ENCODE results near the gene ZBTB7B.

Gene ZBTB7B

GRCh38 chr1:155023627-155024026 is 21.0 kb downstream of the ZBTB7B start:
- H3K4me3 ChIP-seq (ENCODE audit: low read depth, low read length): no peak overlapping the region
- ChIA-PET CTCF (interaction anchor here (0.5 to 2.0 kb wide), 6 partner anchors 21 to 149 kb away, joined by 3 to 13 read pairs (median 3); partner anchors contain the start of gene KRTCAP2), POLR2A (interaction anchor here (0.7 kb wide), 1 partner anchor 141 kb away, joined by 3 read pairs; no protein-coding TSS in a partner anchor)
- H3K27ac ChIP-seq (ENCODE audit: extremely low read depth, low read depth, low read length): no peak overlapping the region; the same call in 1 of the 2 replicates
- no peaks in the 10 kb centered on the region for H3K9me3 ChIP-seq (ENCODE audit: control insufficient read depth, insufficient read depth, low read depth, low read length)
- TF ChIP-seq, protein P1, sequence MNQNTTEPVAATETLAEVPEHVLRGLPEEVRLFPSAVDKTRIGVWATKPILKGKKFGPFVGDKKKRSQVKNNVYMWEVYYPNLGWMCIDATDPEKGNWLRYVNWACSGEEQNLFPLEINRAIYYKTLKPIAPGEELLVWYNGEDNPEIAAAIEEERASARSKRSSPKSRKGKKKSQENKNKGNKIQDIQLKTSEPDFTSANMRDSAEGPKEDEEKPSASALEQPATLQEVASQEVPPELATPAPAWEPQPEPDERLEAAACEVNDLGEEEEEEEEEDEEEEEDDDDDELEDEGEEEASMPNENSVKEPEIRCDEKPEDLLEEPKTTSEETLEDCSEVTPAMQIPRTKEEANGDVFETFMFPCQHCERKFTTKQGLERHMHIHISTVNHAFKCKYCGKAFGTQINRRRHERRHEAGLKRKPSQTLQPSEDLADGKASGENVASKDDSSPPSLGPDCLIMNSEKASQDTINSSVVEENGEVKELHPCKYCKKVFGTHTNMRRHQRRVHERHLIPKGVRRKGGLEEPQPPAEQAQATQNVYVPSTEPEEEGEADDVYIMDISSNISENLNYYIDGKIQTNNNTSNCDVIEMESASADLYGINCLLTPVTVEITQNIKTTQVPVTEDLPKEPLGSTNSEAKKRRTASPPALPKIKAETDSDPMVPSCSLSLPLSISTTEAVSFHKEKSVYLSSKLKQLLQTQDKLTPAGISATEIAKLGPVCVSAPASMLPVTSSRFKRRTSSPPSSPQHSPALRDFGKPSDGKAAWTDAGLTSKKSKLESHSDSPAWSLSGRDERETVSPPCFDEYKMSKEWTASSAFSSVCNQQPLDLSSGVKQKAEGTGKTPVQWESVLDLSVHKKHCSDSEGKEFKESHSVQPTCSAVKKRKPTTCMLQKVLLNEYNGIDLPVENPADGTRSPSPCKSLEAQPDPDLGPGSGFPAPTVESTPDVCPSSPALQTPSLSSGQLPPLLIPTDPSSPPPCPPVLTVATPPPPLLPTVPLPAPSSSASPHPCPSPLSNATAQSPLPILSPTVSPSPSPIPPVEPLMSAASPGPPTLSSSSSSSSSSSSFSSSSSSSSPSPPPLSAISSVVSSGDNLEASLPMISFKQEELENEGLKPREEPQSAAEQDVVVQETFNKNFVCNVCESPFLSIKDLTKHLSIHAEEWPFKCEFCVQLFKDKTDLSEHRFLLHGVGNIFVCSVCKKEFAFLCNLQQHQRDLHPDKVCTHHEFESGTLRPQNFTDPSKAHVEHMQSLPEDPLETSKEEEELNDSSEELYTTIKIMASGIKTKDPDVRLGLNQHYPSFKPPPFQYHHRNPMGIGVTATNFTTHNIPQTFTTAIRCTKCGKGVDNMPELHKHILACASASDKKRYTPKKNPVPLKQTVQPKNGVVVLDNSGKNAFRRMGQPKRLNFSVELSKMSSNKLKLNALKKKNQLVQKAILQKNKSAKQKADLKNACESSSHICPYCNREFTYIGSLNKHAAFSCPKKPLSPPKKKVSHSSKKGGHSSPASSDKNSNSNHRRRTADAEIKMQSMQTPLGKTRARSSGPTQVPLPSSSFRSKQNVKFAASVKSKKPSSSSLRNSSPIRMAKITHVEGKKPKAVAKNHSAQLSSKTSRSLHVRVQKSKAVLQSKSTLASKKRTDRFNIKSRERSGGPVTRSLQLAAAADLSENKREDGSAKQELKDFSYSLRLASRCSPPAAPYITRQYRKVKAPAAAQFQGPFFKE (tag by site-specific recombination; IDR thresholded peaks at IDR 0.05; ENCODE audit: borderline replicate concordance): no peak
- TF ChIP-seq, protein P2, sequence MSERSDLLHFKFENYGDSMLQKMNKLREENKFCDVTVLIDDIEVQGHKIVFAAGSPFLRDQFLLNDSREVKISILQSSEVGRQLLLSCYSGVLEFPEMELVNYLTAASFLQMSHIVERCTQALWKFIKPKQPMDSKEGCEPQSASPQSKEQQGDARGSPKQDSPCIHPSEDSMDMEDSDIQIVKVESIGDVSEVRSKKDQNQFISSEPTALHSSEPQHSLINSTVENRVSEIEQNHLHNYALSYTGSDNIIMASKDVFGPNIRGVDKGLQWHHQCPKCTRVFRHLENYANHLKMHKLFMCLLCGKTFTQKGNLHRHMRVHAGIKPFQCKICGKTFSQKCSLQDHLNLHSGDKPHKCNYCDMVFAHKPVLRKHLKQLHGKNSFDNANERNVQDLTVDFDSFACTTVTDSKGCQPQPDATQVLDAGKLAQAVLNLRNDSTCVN (tag by site-specific recombination; optimal IDR thresholded peaks at IDR 0.05): no peak
- TF ChIP-seq BCL11B (tag by site-specific recombination; IDR thresholded peaks at IDR 0.05; ENCODE audit: low read depth): no peak
- TF ChIP-seq ZNF558 (tag by site-specific recombination; IDR thresholded peaks at IDR 0.05): no peak
- no peak for TF ChIP-seq ZNF610 (tag by site-specific recombination; IDR thresholded peaks at IDR 0.05; ENCODE audit: borderline replicate concordance)
- TF ChIP-seq ZNF544 (tag by site-specific recombination; IDR thresholded peaks at IDR 0.05): no peak
- TF ChIP-seq ZNF155 (tag by site-specific recombination; IDR thresholded peaks at IDR 0.05): no peak
- TF ChIP-seq ZSCAN4 (tag by site-specific recombination; IDR thresholded peaks at IDR 0.05): no peak
- no peak for TF ChIP-seq ZNF169 (tag by site-specific recombination; IDR thresholded peaks at IDR 0.05)
- no peaks in the 10 kb centered on the region for H3K4me1 ChIP-seq (ENCODE audit: control insufficient read depth, insufficient read depth, low read length)
- no peaks in the 10 kb centered on the region for H3K36me3 ChIP-seq (ENCODE audit: control insufficient read depth in 2 of 2, insufficient read depth in 1 of 2, low read length in 2 of 2)

DNA sequence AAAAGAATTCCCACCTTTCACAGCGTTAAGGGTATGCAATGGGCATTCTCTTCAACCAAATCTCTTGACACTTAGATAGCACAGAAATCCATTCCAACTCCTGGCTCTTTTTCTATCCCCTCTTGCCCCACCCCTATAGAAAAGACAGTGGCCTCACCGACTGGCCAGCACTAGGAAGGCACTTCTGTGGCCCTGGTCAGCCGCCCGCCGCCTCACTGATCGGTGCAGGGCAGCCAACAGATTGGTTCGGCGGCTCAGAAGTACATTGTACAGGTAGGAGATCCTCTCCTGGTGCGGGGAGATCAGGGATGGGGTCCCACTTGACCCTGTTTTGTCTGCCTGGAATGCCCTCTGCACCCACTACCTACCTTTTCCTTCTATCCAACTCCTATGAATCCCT is 21.7 kb downstream of the ZBTB7B start:
- TF ChIP-seq ZNF664 (tag by site-specific recombination; IDR thresholded peaks at IDR 0.05): no peak
- no peak for TF ChIP-seq ZNF37A (tag by site-specific recombination; IDR thresholded peaks at IDR 0.05)
- no peak for TF ChIP-seq SALL2 (tag by site-specific recombination; IDR thresholded peaks at IDR 0.05; ENCODE audit: borderline replicate concordance)
- TF ChIP-seq ZNF214 (tag by site-specific recombination; IDR thresholded peaks at IDR 0.05; ENCODE audit: borderline replicate concordance): no peak
- no peak for TF ChIP-seq KLF10 (tag by site-specific recombination; IDR thresholded peaks at IDR 0.05)
- TF ChIP-seq, protein P2 (tag by site-specific recombination; optimal IDR thresholded peaks at IDR 0.05): no peak
- TF ChIP-seq, protein P3, sequence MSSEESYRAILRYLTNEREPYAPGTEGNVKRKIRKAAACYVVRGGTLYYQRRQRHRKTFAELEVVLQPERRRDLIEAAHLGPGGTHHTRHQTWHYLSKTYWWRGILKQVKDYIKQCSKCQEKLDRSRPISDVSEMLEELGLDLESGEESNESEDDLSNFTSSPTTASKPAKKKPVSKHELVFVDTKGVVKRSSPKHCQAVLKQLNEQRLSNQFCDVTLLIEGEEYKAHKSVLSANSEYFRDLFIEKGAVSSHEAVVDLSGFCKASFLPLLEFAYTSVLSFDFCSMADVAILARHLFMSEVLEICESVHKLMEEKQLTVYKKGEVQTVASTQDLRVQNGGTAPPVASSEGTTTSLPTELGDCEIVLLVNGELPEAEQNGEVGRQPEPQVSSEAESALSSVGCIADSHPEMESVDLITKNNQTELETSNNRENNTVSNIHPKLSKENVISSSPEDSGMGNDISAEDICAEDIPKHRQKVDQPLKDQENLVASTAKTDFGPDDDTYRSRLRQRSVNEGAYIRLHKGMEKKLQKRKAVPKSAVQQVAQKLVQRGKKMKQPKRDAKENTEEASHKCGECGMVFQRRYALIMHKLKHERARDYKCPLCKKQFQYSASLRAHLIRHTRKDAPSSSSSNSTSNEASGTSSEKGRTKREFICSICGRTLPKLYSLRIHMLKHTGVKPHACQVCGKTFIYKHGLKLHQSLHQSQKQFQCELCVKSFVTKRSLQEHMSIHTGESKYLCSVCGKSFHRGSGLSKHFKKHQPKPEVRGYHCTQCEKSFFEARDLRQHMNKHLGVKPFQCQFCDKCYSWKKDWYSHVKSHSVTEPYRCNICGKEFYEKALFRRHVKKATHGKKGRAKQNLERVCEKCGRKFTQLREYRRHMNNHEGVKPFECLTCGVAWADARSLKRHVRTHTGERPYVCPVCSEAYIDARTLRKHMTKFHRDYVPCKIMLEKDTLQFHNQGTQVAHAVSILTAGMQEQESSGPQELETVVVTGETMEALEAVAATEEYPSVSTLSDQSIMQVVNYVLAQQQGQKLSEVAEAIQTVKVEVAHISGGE (tag by site-specific recombination; conservative IDR thresholded peaks at IDR 0.05; ENCODE audit: low read depth): no peak
- no peak for TF ChIP-seq SETDB1 (IDR thresholded peaks at IDR 0.05; ENCODE audit: insufficient read length, low read length)
- H3K27ac ChIP-seq (ENCODE audit: extremely low read depth, low read depth, low read length): no peak overlapping the region
- no peaks in the 10 kb centered on the region for H3K4me1 ChIP-seq (ENCODE audit: control insufficient read depth, insufficient read depth, low read length)
- ChIA-PET POLR2A (no interaction called here), CTCF (interaction anchor here (0.5 to 1.2 kb wide), 3 partner anchors 11 to 24 kb away, joined by 3 read pairs; no protein-coding TSS in a partner anchor)
- H3K9me3 ChIP-seq (ENCODE audit: control insufficient read depth, insufficient read depth, low read depth, low read length): no peaks in the 10 kb centered on the region
- no peaks in the 10 kb centered on the region for H3K36me3 ChIP-seq (ENCODE audit: control insufficient read depth in 2 of 2, insufficient read depth in 1 of 2, low read length in 2 of 2)
- H3K4me3 ChIP-seq (ENCODE audit: low read depth, low read length): no peak overlapping the region

Data from HEK293 (cell line).